T-helper 1 cell treated with Interleukin-12 subunit alpha and Interleukin-12 subunit beta and Interleukin-4 antibody, amounts not matched to agents 30 μg/mL and 1 μg/mL, for 36 hours (primary cell): Measurements from ENCODE around the gene APOBEC4.

Experiments used
- H3K27ac Mint-ChIP-seq: one replicate; pipeline ENCODE4 v1.8.0; 2021; ENCODE audit warnings: mild to moderate bottlenecking, mixed read lengths
- H3K27me3 Mint-ChIP-seq: one replicate; pipeline ENCODE4 v1.8.0; 2021; ENCODE audit warnings: low read depth, mixed read lengths
- H3K36me3 Mint-ChIP-seq: one replicate; pipeline ENCODE4 v1.8.0; 2021; ENCODE audit warnings: low read depth, mixed read lengths
- H3K4me1 Mint-ChIP-seq: one replicate; pipeline ENCODE4 v1.8.0; 2021; ENCODE audit warnings: low read depth, mixed read lengths
- H3K4me3 Mint-ChIP-seq: one replicate; pipeline ENCODE4 v1.8.0; 2021; ENCODE audit warnings: mild to moderate bottlenecking, moderate library complexity, mixed read lengths
- H3K9me3 Mint-ChIP-seq: one replicate; pipeline ENCODE4 v1.8.0; 2021; ENCODE audit warnings: mixed read lengths

Gene APOBEC4

GRCh38 chr1:183609759-183610452 lies 43.2 kb downstream of the APOBEC4 start:
- H3K27ac Mint-ChIP-seq, result no peak overlapping the region

GRCh38 chr1:183609313-183609712 lies 43.8 kb downstream of the APOBEC4 start:
- no peaks in the 10 kb centered on the region for H3K9me3 Mint-ChIP-seq
- peaks cover 5% of the 10 kb centered on the region for H3K27me3 Mint-ChIP-seq
- peaks cover 5% of the 10 kb centered on the region for H3K4me1 Mint-ChIP-seq
- H3K4me3 Mint-ChIP-seq, result no peak overlapping the region
- peak overlapping the region; percentile 42 for H3K27ac Mint-ChIP-seq
- H3K36me3 Mint-ChIP-seq, result peaks cover 2% of the 10 kb centered on the region

More at GRCh38 chr1:183609759-183610452, 43.2 kb downstream of the APOBEC4 start:
- no peaks in the 10 kb centered on the region for H3K9me3 Mint-ChIP-seq
- H3K4me3 Mint-ChIP-seq, result no peak overlapping the region
- peaks cover 2% of the 10 kb centered on the region for H3K36me3 Mint-ChIP-seq
- H3K4me1 Mint-ChIP-seq, result peaks cover 5% of the 10 kb centered on the region
- peaks cover 5% of the 10 kb centered on the region for H3K27me3 Mint-ChIP-seq

DNA sequence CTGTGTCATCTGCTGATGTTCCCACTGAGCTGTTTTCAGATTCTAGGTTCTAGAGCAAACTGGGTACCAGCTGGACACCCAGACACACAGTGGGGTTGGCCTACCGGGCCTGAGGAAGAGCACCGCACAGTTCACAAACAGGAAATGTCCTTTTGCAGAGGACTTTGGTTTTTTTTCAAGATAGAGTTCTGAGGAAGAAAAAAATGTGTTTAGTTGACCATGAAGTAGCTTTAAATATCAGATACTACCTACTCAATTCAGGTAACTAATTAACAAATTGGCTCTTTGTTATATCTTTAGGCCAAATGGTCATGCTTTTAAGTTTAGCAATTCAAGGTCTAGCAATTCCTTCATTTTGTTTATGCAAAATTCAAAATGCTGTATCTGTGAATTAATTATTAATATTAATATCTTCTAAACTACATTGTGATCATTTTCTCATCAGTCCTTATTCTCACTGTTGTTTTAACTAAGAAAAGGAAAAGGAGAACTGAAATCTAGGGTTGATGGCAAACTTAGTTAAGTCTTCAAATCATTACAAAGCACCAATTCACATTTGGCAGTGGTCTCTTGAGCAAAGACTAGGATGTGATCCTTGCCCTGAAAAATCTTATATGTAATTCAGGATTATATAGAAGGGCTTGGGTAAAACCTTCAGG lies 45.7 kb downstream of the APOBEC4 start:
- Mint-ChIP-seq H3K27me3 (peaks cover 10% of the 10 kb centered on the region), H3K27ac (no peak overlapping the region), H3K9me3 (no peaks in the 10 kb centered on the region), H3K4me3 (no peak overlapping the region), H3K4me1 (peaks cover 10% of the 10 kb centered on the region), H3K36me3 (peaks cover 2% of the 10 kb centered on the region)

GRCh38 chr1:183605904-183606303 lies 47.2 kb downstream of the APOBEC4 start:
- Mint-ChIP-seq H3K36me3 (peaks cover 2% of the 10 kb centered on the region), H3K4me3 (no peak overlapping the region), H3K9me3 (no peaks in the 10 kb centered on the region), H3K4me1 (peaks cover 10% of the 10 kb centered on the region), H3K27ac (no peak overlapping the region), H3K27me3 (peaks cover 5% of the 10 kb centered on the region)

DNA sequence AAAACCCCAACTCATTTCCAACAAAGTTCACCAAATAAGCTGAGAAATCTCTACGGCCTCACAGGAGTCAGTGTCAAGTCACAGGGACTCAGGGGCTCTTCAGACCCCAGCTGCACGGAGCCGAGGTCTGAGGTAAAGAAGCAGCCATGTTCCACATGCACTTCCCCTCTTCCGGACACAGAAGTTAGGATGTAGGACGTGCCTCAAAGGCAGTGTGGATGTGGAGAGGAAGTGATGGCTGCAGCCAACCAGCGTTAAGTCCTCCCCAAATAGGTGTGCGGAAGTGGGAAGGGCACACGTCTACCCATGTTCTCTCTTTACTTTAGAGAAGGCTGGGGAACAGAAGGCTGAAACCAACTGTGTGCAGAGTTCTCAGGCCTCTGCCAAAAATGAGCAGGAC lies 48.3 kb downstream of the APOBEC4 start:
- peaks cover 5% of the 10 kb centered on the region for H3K27me3 Mint-ChIP-seq
- H3K9me3 Mint-ChIP-seq, result no peaks in the 10 kb centered on the region
- H3K36me3 Mint-ChIP-seq, result peaks cover 4% of the 10 kb centered on the region
- H3K4me3 Mint-ChIP-seq, result no peak overlapping the region
- H3K27ac Mint-ChIP-seq, result no peak overlapping the region
- H3K4me1 Mint-ChIP-seq, result peaks cover 13% of the 10 kb centered on the region

GRCh38 chr1:183604038-183604808 lies 48.9 kb downstream of the APOBEC4 start:
- H3K36me3 Mint-ChIP-seq, result peaks cover 6% of the 10 kb centered on the region
- H3K9me3 Mint-ChIP-seq, result no peaks in the 10 kb centered on the region
- peaks cover 5% of the 10 kb centered on the region for H3K27me3 Mint-ChIP-seq
- no peak overlapping the region for H3K4me3 Mint-ChIP-seq
- peaks cover 15% of the 10 kb centered on the region for H3K4me1 Mint-ChIP-seq
- H3K27ac Mint-ChIP-seq, result peak overlapping the region; percentile 43

- peaks cover 6% of the 10 kb centered on the region for H3K36me3 Mint-ChIP-seq
- H3K4me1 Mint-ChIP-seq, result peaks cover 23% of the 10 kb centered on the region
- H3K27me3 Mint-ChIP-seq, result peaks cover 5% of the 10 kb centered on the region
- no peaks in the 10 kb centered on the region for H3K9me3 Mint-ChIP-seq
- H3K4me3 Mint-ChIP-seq, result no peak overlapping the region
- no peak overlapping the region for H3K27ac Mint-ChIP-seq
Observed at GRCh38 chr1:183602510-183602909, 50.6 kb downstream of the APOBEC4 start.

GRCh38 chr1:183600634-183601033 lies 52.5 kb downstream of the APOBEC4 start:
- H3K9me3 Mint-ChIP-seq, result no peaks in the 10 kb centered on the region
- no peak overlapping the region for H3K4me3 Mint-ChIP-seq
- H3K27me3 Mint-ChIP-seq, result peaks cover 5% of the 10 kb centered on the region
- H3K4me1 Mint-ChIP-seq, result peaks cover 23% of the 10 kb centered on the region
- no peak overlapping the region for H3K27ac Mint-ChIP-seq
- peaks cover 5% of the 10 kb centered on the region for H3K36me3 Mint-ChIP-seq

- Mint-ChIP-seq H3K27ac (no peak overlapping the region), H3K9me3 (no peaks in the 10 kb centered on the region), H3K4me3 (no peak overlapping the region), H3K4me1 (peaks cover 23% of the 10 kb centered on the region), H3K36me3 (peaks cover 5% of the 10 kb centered on the region), H3K27me3 (peaks cover 5% of the 10 kb centered on the region)
Observed at GRCh38 chr1:183600136-183600535, 53.0 kb downstream of the APOBEC4 start.

DNA sequence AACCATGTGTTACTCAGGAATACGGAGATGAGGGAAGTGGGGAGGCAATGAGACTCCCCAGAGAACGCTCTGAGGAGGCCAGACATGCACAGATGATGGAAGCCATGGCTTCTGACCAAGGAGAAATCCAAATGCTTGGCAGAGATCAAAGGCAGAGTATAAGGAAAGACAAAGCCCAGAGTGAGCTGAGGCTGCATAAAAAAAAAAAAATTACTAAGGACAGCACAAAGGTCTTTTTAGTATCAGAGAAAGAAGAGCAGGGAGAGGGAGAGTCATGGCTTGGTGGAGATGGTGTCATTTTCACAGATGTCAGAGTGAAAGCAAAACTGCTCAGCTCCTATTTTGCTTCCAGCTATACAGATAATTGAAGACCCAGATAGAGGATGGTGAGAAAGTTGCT lies 54.7 kb downstream of the APOBEC4 start:
- Mint-ChIP-seq H3K4me3 (peak overlapping the region; percentile 5), H3K9me3 (no peaks in the 10 kb centered on the region), H3K36me3 (peaks cover 5% of the 10 kb centered on the region), H3K4me1 (peaks cover 20% of the 10 kb centered on the region), H3K27ac (peak overlapping the region; percentile 76), H3K27me3 (peaks cover 4% of the 10 kb centered on the region)

GRCh38 chr1:183597656-183598347 lies 55.3 kb downstream of the APOBEC4 start:
- Mint-ChIP-seq H3K36me3 (peaks cover 7% of the 10 kb centered on the region), H3K4me1 (peaks cover 26% of the 10 kb centered on the region), H3K4me3 (peak overlapping the region; percentile 5), H3K27me3 (no peaks in the 10 kb centered on the region), H3K27ac (peak overlapping the region; percentile 76), H3K9me3 (no peaks in the 10 kb centered on the region)

- Mint-ChIP-seq H3K27me3 (no peaks in the 10 kb centered on the region), H3K4me1 (peaks cover 31% of the 10 kb centered on the region), H3K27ac (no peak overlapping the region), H3K9me3 (no peaks in the 10 kb centered on the region), H3K4me3 (no peak overlapping the region), H3K36me3 (peaks cover 9% of the 10 kb centered on the region)
Observed at GRCh38 chr1:183596500-183596899, 56.6 kb downstream of the APOBEC4 start.
